K562 (cell line): ENCODE data around the gene ZFPM1. TPM values are rescaled to one million over a fixed set of nuclear protein-coding genes. Genes with fewer than 3 reads are reported as not detected.

Experiments
- ATAC-seq: fragments of 200-7000 bp; cut with Tn5 transposase; 3 replicates; pipeline ENCODE4 v1.9.1; 2020; ENCODE audit warnings: moderate library complexity
- BruUV-seq: library from RNA; stranded (reverse); fragments of 400-500 nt; replicated peaks from 2 replicates; lab custom pipeline; 2021; lab: Mats Ljungman, UMichigan
- CTCF ChIA-PET: fragments of 300-600 bp; formaldehyde crosslinking; extraction: SDS; loops from one replicate; lab custom pipeline; 2021; ENCODE audit warnings: low intra/inter-chr PET ratio; lab: Yijun Ruan, JAX
- POLR2A ChIA-PET: fragments of 300-600, 350-650 bp; sonication (Branson Sonifier 250); formaldehyde crosslinking; extraction: SDS; loops from one replicate; lab custom pipeline; 2021; ENCODE audit warnings: antibody characterized with exemption, inconsistent platforms; lab: Yijun Ruan, JAX
- DNase-seq, 4 experiments: peaks; one replicate each; pipeline versions ENCODE4 v3.0.0 to v3.0.0-alpha.2; 2011 to 2018; ENCODE audit warnings: low spot score in 3 of 4, mixed read lengths in 3 of 4; ENCODE audit errors: extremely low read depth in 1 of 4
- FAIRE-seq: peaks from 2 replicates; lab custom pipeline; 2011; peaks lifted over from hg19 to GRCh38; lab: Jason Lieb, UNC
- H2AFZ ChIP-seq: 2 replicates; pipeline ENCODE4 v1.6.0; 2011; ENCODE audit warnings: low read depth, low read length, control low read depth, inconsistent platforms
- H3K27ac ChIP-seq: fragments of 200-600 bp; 3 replicates; pipeline ENCODE4 v1.8.0; 2011; ENCODE audit warnings: low read depth, mild to moderate bottlenecking, control low read depth, inconsistent platforms, low read length, moderate library complexity, mixed read lengths; ENCODE audit errors: extremely low read depth
- H3K27me3 ChIP-seq, 2 experiments: fragments of 300-600 bp in 1 of 2; 2 replicates in 1 of 2; 3 replicates in 1 of 2; pipeline versions ENCODE4 v1.6.0 to v1.8.0; 2011; ENCODE audit warnings: inconsistent platforms in 2 of 2, low read length in 2 of 2, mild to moderate bottlenecking in 1 of 2, mixed read lengths in 1 of 2, moderate library complexity in 1 of 2; ENCODE audit not compliant: control insufficient read depth in 2 of 2, insufficient read depth in 2 of 2
- H3K36me3 ChIP-seq: fragments of 300-600 bp; 3 replicates; pipeline ENCODE4 v1.8.0; 2011; ENCODE audit warnings: mild to moderate bottlenecking, low read length, inconsistent platforms; ENCODE audit not compliant: control insufficient read depth, insufficient read depth
- H3K4me1 ChIP-seq, 2 experiments: fragments of 200-600 bp in 1 of 2; replicated peaks in 1 of 2; 2 replicates in 1 of 2; 3 replicates in 1 of 2; pipeline versions ENCODE4 v1.5.1 to v1.8.0; 2011; ENCODE audit warnings: inconsistent platforms in 2 of 2, low read length in 2 of 2, mild to moderate bottlenecking in 1 of 2, mixed read lengths in 1 of 2, moderate library complexity in 1 of 2; ENCODE audit not compliant: control insufficient read depth in 2 of 2, insufficient read depth in 2 of 2
- H3K4me2 ChIP-seq: 2 replicates; pipeline ENCODE4 v1.6.1; 2011; ENCODE audit warnings: low read length, control low read depth, inconsistent platforms, mixed read lengths; ENCODE audit not compliant: insufficient read depth
- H3K4me3 ChIP-seq: fragments of 200-600 bp; sonication (generic), shearing (Covaris generic); 2 replicates; pipeline ENCODE4 v1.5.1; 2016; ENCODE audit warnings: control low read depth, inconsistent platforms
- H3K79me2 ChIP-seq: fragments of 200-600 bp; 3 replicates; pipeline ENCODE4 v1.8.0; 2011; ENCODE audit warnings: low read length, inconsistent platforms; ENCODE audit not compliant: control insufficient read depth, insufficient read depth
- H3K9ac ChIP-seq, 2 experiments: 2 replicates each; pipeline versions ENCODE4 v1.6.0 to v1.6.1; 2011; ENCODE audit warnings: low read depth in 2 of 2, low read length in 2 of 2, control low read depth in 1 of 2, inconsistent platforms in 1 of 2, mild to moderate bottlenecking in 1 of 2, mixed read lengths in 1 of 2; ENCODE audit not compliant: insufficient read depth in 1 of 2
- H3K9me1 ChIP-seq: one replicate; pipeline ENCODE4 v1.6.0; 2011; ENCODE audit warnings: inconsistent platforms, mild to moderate bottlenecking, low read length, moderate library complexity; ENCODE audit not compliant: control insufficient read depth, insufficient read depth
- H3K9me3 ChIP-seq: replicated peaks from 2 replicates; pipeline ENCODE4 v1.5.1; 2011; ENCODE audit warnings: low read depth, low read length, inconsistent platforms; ENCODE audit not compliant: control insufficient read depth, insufficient read depth
- H4K20me1 ChIP-seq: replicated peaks from 2 replicates; pipeline ENCODE4 v1.6.1; 2011; ENCODE audit warnings: low read length, inconsistent platforms, mixed read lengths; ENCODE audit not compliant: control insufficient read depth, insufficient read depth
- CEBPB ChIP-seq: fragments of 450-650 bp; IDR thresholded peaks from 2 replicates; pipeline ENCODE4 v1.6.1; 2016; ENCODE audit warnings: missing genetic modification characterization, missing compliant biosample characterization
- CHCHD3 ChIP-seq: fragments of 250-450 bp; sonication (Bioruptor Pico); IDR thresholded peaks from 2 replicates; pipeline ENCODE4 v2.1.2; 2022; ENCODE audit warnings: mild to moderate bottlenecking
- E2F3 ChIP-seq: fragments of 250-450 bp; sonication (Bioruptor Pico); IDR thresholded peaks from 2 replicates; pipeline ENCODE4 v1.4.0; 2020; ENCODE audit warnings: mild to moderate bottlenecking
- ESRRA ChIP-seq: fragments of 450-650 bp; IDR thresholded peaks from 2 replicates; pipeline ENCODE4 v1.6.1; 2014; ENCODE audit warnings: low read depth, mild to moderate bottlenecking, moderate library complexity, borderline replicate concordance
- ETV1 ChIP-seq: fragments of 450-650 bp; conservative IDR thresholded peaks from 2 replicates; pipeline ENCODE4 v1.6.1; 2016; ENCODE audit warnings: missing genetic modification characterization, control low read depth, low read depth, missing compliant biosample characterization
- HDAC2 ChIP-seq: fragments of 450-650 bp; IDR thresholded peaks from 2 replicates; pipeline ENCODE4 v1.6.1; 2016; ENCODE audit warnings: mild to moderate bottlenecking
- MAFG ChIP-seq: fragments of 450-650 bp; conservative IDR thresholded peaks from 2 replicates; pipeline ENCODE4 v1.6.1; 2016; ENCODE audit warnings: missing genetic modification characterization, missing compliant biosample characterization
- TCF3 ChIP-seq: sonication (generic); formaldehyde crosslinking; IDR thresholded peaks from 2 replicates; pipeline ENCODE4 v1.4.0; 2020; ENCODE audit warnings: mild to moderate bottlenecking, missing genetic modification reagents
- ZNF146 ChIP-seq: IDR thresholded peaks from one replicate; pipeline ENCODE4 v1.6.1; 2018; ENCODE audit warnings: missing compliant biosample characterization; ENCODE audit not compliant: unreplicated experiment
- ZNF584 ChIP-seq: fragments of 200-800 bp; sonication (Bioruptor generic); IDR thresholded peaks from 2 replicates; pipeline ENCODE4 v1.6.1; 2016; ENCODE audit warnings: low read depth, mild to moderate bottlenecking, missing genetic modification characterization, missing compliant biosample characterization
- ZSCAN32 ChIP-seq: fragments of 450-650 bp; formaldehyde crosslinking; IDR thresholded peaks from 2 replicates; pipeline ENCODE4 v1.4.0; 2020; ENCODE audit warnings: mild to moderate bottlenecking, moderate library complexity
- WGBS: fragments of 100-300 bp; shearing (Covaris generic); methylation state at CpG from one replicate; pipeline ENCODE4 v1.1.6; 2016; ENCODE audit warnings: low coverage, mixed read lengths; ENCODE audit not compliant: insufficient coverage; ENCODE audit errors: missing lambda C conversion rate; 5-methylcytosine and 5-hydroxymethylcytosine counted together
- in situ Hi-C: fragments of 300-500 bp; cut with MboI; formaldehyde crosslinking; loops from 4 replicates; pipeline ENCODE4 v1.15.0; 2018; ENCODE audit warnings: inconsistent platforms, mixed read lengths
- intact Hi-C: fragments of 100-400 bp; cut with micrococcal nuclease; formaldehyde crosslinking; loops from 2 replicates; pipeline ENCODE4 v1.14.2; 2022
- polyA plus RNA-seq, 8 experiments: library from polyadenylated mRNA; depleted of rRNA in 4 of 8; stranded (reverse) in 5 of 8; unstranded in 3 of 8; fragments of >200 nt; fragmentation: Nextera tagmentation in 2 of 8; fragmentation: Illumina TruSeq in 1 of 8; extraction: Ambion mirVana in 2 of 8; extraction: Trizol in 1 of 8; gene quantifications; 2 replicates each; pipeline versions ENCODE4 v1.2.1 to v1.2.3, GENCODE V29; 2011 to 2014; ENCODE audit warnings: inconsistent platforms in 1 of 8, missing spikeins in 1 of 8
- total RNA-seq, 7 experiments: library from RNA; depleted of rRNA in 6 of 7; stranded (reverse); fragments of >200 nt in 6 of 7; fragmentation: Illumina TruSeq in 2 of 7; extraction: Trizol in 2 of 7; gene quantifications; 2 replicates each; pipeline versions ENCODE4 v1.2.1 to v1.2.3, GENCODE V29; 2011 to 2021; ENCODE audit warnings: low replicate concordance in 1 of 7
- TF ChIP-seq, protein P1 (sequence below), 3 experiments: fragments of 200-800 bp in 1 of 3; fragments of 250-450 bp in 1 of 3; fragments of 450-650 bp in 1 of 3; sonication (Bioruptor Pico) in 1 of 3; sonication (Bioruptor generic) in 1 of 3; formaldehyde crosslinking in 1 of 3; IDR thresholded peaks; 2 replicates each; pipeline versions ENCODE4 v1.6.1 to v1.8.0; 2016 to 2022; ENCODE audit warnings: mild to moderate bottlenecking in 2 of 3, missing genetic modification characterization in 2 of 3, missing compliant biosample characterization in 1 of 3, moderate library complexity in 1 of 3
- TF ChIP-seq, protein P2 (sequence below): sonication (generic); formaldehyde crosslinking; IDR thresholded peaks from 2 replicates; pipeline ENCODE4 v1.9.0; 2022; ENCODE audit warnings: mild to moderate bottlenecking, missing genetic modification reagents
- TF ChIP-seq, protein P3 (sequence below), 2 experiments: fragments of 450-650 bp; IDR thresholded peaks; 2 replicates each; pipeline ENCODE4 v1.6.1; 2016
- TF ChIP-seq, protein P4 (sequence below): fragments of 250-450 bp; sonication (Bioruptor Pico); IDR thresholded peaks from 2 replicates; pipeline ENCODE4 v1.8.0; 2022; ENCODE audit warnings: moderate library complexity, mild to moderate bottlenecking, inconsistent platforms
- TF ChIP-seq, protein P5 (sequence below): fragments of 250-450 bp; sonication (Bioruptor Pico); IDR thresholded peaks from 2 replicates; pipeline ENCODE4 v1.8.0; 2021; ENCODE audit warnings: borderline replicate concordance, mild to moderate bottlenecking, moderate library complexity; ENCODE audit not compliant: poor library complexity, severe bottlenecking

Gene ZFPM1
- total and polyA plus RNA-seq, 9 of the 15 experiments (the other 6 are each of a cell fraction or from before 2014, with no cell fraction given) = 0.03 to 35.9 (median 1.4) TPM

DNA sequence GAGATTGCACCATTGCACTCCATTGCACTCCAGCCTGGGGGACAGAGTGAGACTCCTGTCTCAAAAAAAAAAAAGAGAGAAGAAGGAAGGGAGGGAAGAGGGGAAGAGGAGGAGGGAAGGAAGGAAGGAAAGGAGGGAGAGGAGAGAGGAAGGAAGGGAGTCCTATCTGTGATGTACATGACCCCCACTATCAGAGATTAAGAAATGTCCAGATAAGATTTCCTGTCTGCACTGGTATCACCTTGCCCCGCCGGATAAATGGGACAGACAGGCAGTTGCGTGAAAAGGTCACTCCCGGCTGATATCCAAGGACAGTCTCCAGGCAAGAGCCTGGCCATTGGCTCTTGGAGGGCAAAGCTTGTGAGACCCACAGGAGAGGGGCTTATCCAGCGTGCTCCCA is 5.2 kb upstream of the ZFPM1 start:
- BruUV-seq = no TSS peak
- peak; percentile 32 for FAIRE-seq
- peaks cover 6% of the 10 kb centered on the region; the same call in 2 of the 3 replicates for H3K79me2 ChIP-seq
- peak overlapping the region; percentile 4; the same call in 1 of the 2 replicates for H2AFZ ChIP-seq
- H3K9ac ChIP-seq = peak overlapping the region in 1 of 2 experiments; percentile 73; a peak in 2 of 4 replicates
- no peaks in the 10 kb centered on the region for H3K27me3 ChIP-seq
- peaks cover 25 to 89% of the 10 kb centered on the region in 2 experiments for H3K4me1 ChIP-seq
- intact Hi-C loops = no loop called here
- POLR2A ChIA-PET = no interaction called here
- in situ Hi-C loops = loop anchor here (10.0 kb wide), 1 partner anchor 77 kb away; no protein-coding TSS in a partner anchor
- WGBS = 13% methylated on average over 5 of the region's 5 CpGs
- no peak for ATAC-seq
- CTCF ChIA-PET = no interaction called here
- H3K36me3 ChIP-seq = no peaks in the 10 kb centered on the region
- H3K4me3 ChIP-seq = no peak overlapping the region
- no peaks in the 10 kb centered on the region; the same call in 1 of the 2 replicates for H4K20me1 ChIP-seq
- no peaks in the 10 kb centered on the region for H3K9me3 ChIP-seq
- no peaks in the 10 kb centered on the region for H3K9me1 ChIP-seq
- no peak for DNase-seq
- no peak overlapping the region for H3K27ac ChIP-seq
- H3K4me2 ChIP-seq = no peak overlapping the region
- TF ChIP-seq MAFG (tag) (no peak), ZNF146 (CRISPR knock-in tag) (no peak), ESRRA (peak; percentile 68), HDAC2 (0 out of 2 replicates have a peak, but pooled peaks have one; percentile 43), TCF3 (CRISPR knock-in tag) (0 out of 2 replicates have a peak, but pooled peaks have one; percentile 16), CEBPB (tag) (0 out of 2 replicates have a peak, but pooled peaks have one; percentile 15), E2F3 (CRISPR knock-in tag) (no peak), ETV1 (tag) (no peak), CHCHD3 (CRISPR knock-in tag) (no peak), ZNF584 (CRISPR knock-in tag) (no peak), ZSCAN32 (no peak)
- TF ChIP-seq, protein P1, sequence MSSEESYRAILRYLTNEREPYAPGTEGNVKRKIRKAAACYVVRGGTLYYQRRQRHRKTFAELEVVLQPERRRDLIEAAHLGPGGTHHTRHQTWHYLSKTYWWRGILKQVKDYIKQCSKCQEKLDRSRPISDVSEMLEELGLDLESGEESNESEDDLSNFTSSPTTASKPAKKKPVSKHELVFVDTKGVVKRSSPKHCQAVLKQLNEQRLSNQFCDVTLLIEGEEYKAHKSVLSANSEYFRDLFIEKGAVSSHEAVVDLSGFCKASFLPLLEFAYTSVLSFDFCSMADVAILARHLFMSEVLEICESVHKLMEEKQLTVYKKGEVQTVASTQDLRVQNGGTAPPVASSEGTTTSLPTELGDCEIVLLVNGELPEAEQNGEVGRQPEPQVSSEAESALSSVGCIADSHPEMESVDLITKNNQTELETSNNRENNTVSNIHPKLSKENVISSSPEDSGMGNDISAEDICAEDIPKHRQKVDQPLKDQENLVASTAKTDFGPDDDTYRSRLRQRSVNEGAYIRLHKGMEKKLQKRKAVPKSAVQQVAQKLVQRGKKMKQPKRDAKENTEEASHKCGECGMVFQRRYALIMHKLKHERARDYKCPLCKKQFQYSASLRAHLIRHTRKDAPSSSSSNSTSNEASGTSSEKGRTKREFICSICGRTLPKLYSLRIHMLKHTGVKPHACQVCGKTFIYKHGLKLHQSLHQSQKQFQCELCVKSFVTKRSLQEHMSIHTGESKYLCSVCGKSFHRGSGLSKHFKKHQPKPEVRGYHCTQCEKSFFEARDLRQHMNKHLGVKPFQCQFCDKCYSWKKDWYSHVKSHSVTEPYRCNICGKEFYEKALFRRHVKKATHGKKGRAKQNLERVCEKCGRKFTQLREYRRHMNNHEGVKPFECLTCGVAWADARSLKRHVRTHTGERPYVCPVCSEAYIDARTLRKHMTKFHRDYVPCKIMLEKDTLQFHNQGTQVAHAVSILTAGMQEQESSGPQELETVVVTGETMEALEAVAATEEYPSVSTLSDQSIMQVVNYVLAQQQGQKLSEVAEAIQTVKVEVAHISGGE (CRISPR knock-in tag; IDR thresholded peaks at IDR 0.05) = no peak
- TF ChIP-seq, protein P2, sequence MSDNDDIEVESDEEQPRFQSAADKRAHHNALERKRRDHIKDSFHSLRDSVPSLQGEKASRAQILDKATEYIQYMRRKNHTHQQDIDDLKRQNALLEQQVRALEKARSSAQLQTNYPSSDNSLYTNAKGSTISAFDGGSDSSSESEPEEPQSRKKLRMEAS (CRISPR knock-in tag) = no peak
- TF ChIP-seq, protein P3, sequence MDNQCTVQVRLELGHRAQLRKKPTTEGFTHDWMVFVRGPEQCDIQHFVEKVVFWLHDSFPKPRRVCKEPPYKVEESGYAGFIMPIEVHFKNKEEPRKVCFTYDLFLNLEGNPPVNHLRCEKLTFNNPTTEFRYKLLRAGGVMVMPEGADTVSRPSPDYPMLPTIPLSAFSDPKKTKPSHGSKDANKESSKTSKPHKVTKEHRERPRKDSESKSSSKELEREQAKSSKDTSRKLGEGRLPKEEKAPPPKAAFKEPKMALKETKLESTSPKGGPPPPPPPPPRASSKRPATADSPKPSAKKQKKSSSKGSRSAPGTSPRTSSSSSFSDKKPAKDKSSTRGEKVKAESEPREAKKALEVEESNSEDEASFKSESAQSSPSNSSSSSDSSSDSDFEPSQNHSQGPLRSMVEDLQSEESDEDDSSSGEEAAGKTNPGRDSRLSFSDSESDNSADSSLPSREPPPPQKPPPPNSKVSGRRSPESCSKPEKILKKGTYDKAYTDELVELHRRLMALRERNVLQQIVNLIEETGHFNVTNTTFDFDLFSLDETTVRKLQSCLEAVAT (IDR thresholded peaks at IDR 0.05) = no peak
- TF ChIP-seq, protein P4, sequence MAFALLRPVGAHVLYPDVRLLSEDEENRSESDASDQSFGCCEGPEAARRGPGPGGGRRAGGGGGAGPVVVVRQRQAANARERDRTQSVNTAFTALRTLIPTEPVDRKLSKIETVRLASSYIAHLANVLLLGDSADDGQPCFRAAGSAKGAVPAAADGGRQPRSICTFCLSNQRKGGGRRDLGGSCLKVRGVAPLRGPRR (CRISPR knock-in tag) = no peak
- TF ChIP-seq, protein P5, sequence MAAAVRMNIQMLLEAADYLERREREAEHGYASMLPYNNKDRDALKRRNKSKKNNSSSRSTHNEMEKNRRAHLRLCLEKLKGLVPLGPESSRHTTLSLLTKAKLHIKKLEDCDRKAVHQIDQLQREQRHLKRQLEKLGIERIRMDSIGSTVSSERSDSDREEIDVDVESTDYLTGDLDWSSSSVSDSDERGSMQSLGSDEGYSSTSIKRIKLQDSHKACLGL (CRISPR knock-in tag) = no peak
